Measurements from ENCODE around the gene EYA4.

DNA sequence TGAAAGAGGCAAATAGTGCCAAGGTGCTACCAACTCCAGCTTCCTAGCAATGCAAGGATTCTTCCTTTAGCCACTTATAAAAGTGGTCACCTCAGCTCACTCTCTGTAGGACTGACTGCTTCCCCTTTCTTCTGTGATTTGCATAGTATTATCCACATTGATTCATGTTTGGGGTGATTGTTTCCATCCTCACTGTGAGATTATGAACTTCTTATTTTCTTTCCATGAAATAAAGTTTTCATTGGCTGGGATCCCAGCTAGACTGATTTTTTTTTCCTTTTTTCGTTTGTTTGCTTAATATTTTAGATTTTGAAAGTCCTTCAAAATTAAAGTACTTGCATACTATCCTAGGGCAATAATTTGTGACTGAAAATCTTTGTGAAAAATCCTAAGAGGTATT, 50.5 kb downstream of the EYA4 start:
- TF ChIP-seq POLR2A (IDR thresholded peaks at IDR 0.05) (no peak), POLR2AphosphoS5 (IDR thresholded peaks at IDR 0.05) (no peak)
- TF ChIP-seq, protein P1, sequence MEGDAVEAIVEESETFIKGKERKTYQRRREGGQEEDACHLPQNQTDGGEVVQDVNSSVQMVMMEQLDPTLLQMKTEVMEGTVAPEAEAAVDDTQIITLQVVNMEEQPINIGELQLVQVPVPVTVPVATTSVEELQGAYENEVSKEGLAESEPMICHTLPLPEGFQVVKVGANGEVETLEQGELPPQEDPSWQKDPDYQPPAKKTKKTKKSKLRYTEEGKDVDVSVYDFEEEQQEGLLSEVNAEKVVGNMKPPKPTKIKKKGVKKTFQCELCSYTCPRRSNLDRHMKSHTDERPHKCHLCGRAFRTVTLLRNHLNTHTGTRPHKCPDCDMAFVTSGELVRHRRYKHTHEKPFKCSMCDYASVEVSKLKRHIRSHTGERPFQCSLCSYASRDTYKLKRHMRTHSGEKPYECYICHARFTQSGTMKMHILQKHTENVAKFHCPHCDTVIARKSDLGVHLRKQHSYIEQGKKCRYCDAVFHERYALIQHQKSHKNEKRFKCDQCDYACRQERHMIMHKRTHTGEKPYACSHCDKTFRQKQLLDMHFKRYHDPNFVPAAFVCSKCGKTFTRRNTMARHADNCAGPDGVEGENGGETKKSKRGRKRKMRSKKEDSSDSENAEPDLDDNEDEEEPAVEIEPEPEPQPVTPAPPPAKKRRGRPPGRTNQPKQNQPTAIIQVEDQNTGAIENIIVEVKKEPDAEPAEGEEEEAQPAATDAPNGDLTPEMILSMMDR (IDR thresholded peaks at IDR 0.05): no peak
